HCT116 (cell line): ENCODE measurements around the gene CENPX. TPM values are rescaled to one million over a fixed set of nuclear protein-coding genes. Genes with fewer than 3 reads are reported as not detected.

Experiments
- ATAC-seq: fragments of 200-7000 bp; cut with Tn5 transposase; 2 replicates; pipeline ENCODE4 v1.9.1; 2020; ENCODE audit warnings: mild to moderate bottlenecking, moderate library complexity
- BruUV-seq: library from RNA; stranded (reverse); fragments of 400-500 nt; replicated peaks from 2 replicates; lab custom pipeline; 2021; lab: Mats Ljungman, UMichigan
- CTCF ChIA-PET: fragments of 300-600 bp; sonication (Branson Sonifier 250); formaldehyde crosslinking; loops from one replicate; lab custom pipeline; 2021; ENCODE audit warnings: antibody characterized with exemption; lab: Charles Lee
- POLR2A ChIA-PET: fragments of 300-600, 350-600 bp; sonication (Branson Sonifier 250); formaldehyde crosslinking; loops from one replicate; lab custom pipeline; 2021; ENCODE audit warnings: antibody characterized with exemption; lab: Charles Lee
- RAD21 ChIA-PET, 2 experiments: fragments of 300-600 bp; sonication (Branson Sonifier 250); formaldehyde crosslinking; loops; one replicate each; lab custom pipeline; 2023; ENCODE audit warnings: low total read pairs in 2 of 2; ENCODE audit not compliant: uncharacterized antibody in 2 of 2, unreplicated experiment in 2 of 2, low non-redundant PET in 1 of 2; lab: Charles Lee
- DNase-seq: peaks from one replicate; pipeline ENCODE4 v3.0.0-alpha.2; 2010; ENCODE audit warnings: low read depth, low spot score
- H2AFZ ChIP-seq: fragments of 200-600 bp; shearing (Covaris generic), sonication (generic); 2 replicates; pipeline ENCODE4 v1.6.1; 2017; ENCODE audit warnings: low read depth, mixed run types, mixed read lengths, antibody characterized with exemption, low read length; ENCODE audit not compliant: poor library complexity, severe bottlenecking
- H3K27ac ChIP-seq: 2 replicates; pipeline ENCODE4 v1.5.1; 2012; ENCODE audit warnings: low read depth, low read length
- H3K27me3 ChIP-seq: fragments of 200-600 bp; sonication (generic); 2 replicates; pipeline ENCODE4 v1.6.1; 2016; ENCODE audit warnings: mixed run types, low read length, mixed read lengths; ENCODE audit not compliant: insufficient read depth
- H3K36me3 ChIP-seq, 2 experiments: fragments of 200-500 bp in 1 of 2; fragments of 200-600 bp in 1 of 2; sonication (Bioruptor generic) in 1 of 2; sonication (generic) in 1 of 2; 2 replicates each; pipeline versions ENCODE4 v1.5.1 to v1.6.1; 2014 to 2016; ENCODE audit warnings: low read length in 2 of 2, inconsistent platforms in 1 of 2, mixed read lengths in 1 of 2, mixed run types in 1 of 2; ENCODE audit not compliant: insufficient read depth in 2 of 2, control insufficient read depth in 1 of 2
- H3K4me1 ChIP-seq, 2 experiments: fragments of 200-600 bp in 1 of 2; sonication (generic) in 1 of 2; 2 replicates each; pipeline versions ENCODE4 v1.5.1 to v1.6.1; 2012 to 2017; ENCODE audit warnings: low read length in 2 of 2, inconsistent platforms in 1 of 2, mild to moderate bottlenecking in 1 of 2, mixed read lengths in 1 of 2, mixed run types in 1 of 2, moderate library complexity in 1 of 2; ENCODE audit not compliant: insufficient read depth in 2 of 2, control insufficient read depth in 1 of 2
- H3K4me2 ChIP-seq: fragments of 200-600 bp; sonication (generic); 2 replicates; pipeline ENCODE4 v1.6.1; 2017; ENCODE audit warnings: mixed run types, low read length, mixed read lengths
- H3K4me3 ChIP-seq, 2 experiments: fragments of 200-600 bp in 1 of 2; sonication (generic) in 1 of 2; replicated peaks in 1 of 2; 2 replicates each; pipeline ENCODE4 v1.5.1; 2011 to 2016; ENCODE audit warnings: low read length in 2 of 2, control low read depth in 1 of 2, low read depth in 1 of 2, mild to moderate bottlenecking in 1 of 2, mixed read lengths in 1 of 2, mixed run types in 1 of 2
- H3K79me2 ChIP-seq: fragments of 200-600 bp; sonication (generic); 2 replicates; pipeline ENCODE4 v1.6.1; 2017; ENCODE audit warnings: mild to moderate bottlenecking, mixed run types, low read length, moderate library complexity, mixed read lengths; ENCODE audit not compliant: insufficient read depth
- H3K9ac ChIP-seq: fragments of 200-600 bp; sonication (generic); 2 replicates; pipeline ENCODE4 v1.6.1; 2016; ENCODE audit warnings: low read length, mixed read lengths
- H3K9me2 ChIP-seq: fragments of 200-600 bp; sonication (generic), shearing (Covaris generic); 2 replicates; pipeline ENCODE4 v1.6.1; 2017; ENCODE audit warnings: mixed run types, mild to moderate bottlenecking, moderate library complexity; ENCODE audit not compliant: insufficient read depth
- H3K9me3 ChIP-seq, 2 experiments: fragments of 200-500 bp in 1 of 2; fragments of 200-600 bp in 1 of 2; sonication (Bioruptor generic) in 1 of 2; sonication (generic) in 1 of 2; 2 replicates each; pipeline ENCODE4 v1.6.1; 2014 to 2017; ENCODE audit warnings: low read length in 2 of 2, mixed read lengths in 2 of 2, inconsistent platforms in 1 of 2, low read depth in 1 of 2, mild to moderate bottlenecking in 1 of 2, mixed run types in 1 of 2, moderate library complexity in 1 of 2; ENCODE audit not compliant: control insufficient read depth in 1 of 2, insufficient read depth in 1 of 2
- H4K20me1 ChIP-seq: fragments of 200-600 bp; sonication (generic), shearing (Covaris generic); 2 replicates; pipeline ENCODE4 v1.6.1; 2017; ENCODE audit warnings: mixed run types, mild to moderate bottlenecking, moderate library complexity; ENCODE audit not compliant: insufficient read depth
- CBX3 ChIP-seq: IDR thresholded peaks from 2 replicates; pipeline ENCODE4 v1.6.1; 2012; ENCODE audit warnings: low read depth
- CEBPB ChIP-seq: IDR thresholded peaks from 2 replicates; pipeline ENCODE4 v1.6.1; 2012; ENCODE audit warnings: low read depth
- CTCF ChIP-seq, 3 experiments: fragments of 200-600 bp in 1 of 3; sonication (generic) in 1 of 3; IDR thresholded peaks in 2 of 3; conservative IDR thresholded peaks in 1 of 3; 2 replicates each; pipeline ENCODE4 v1.5.1; 2012 to 2017; ENCODE audit warnings: low read depth in 2 of 3, low read length in 2 of 3, antibody characterized with exemption in 1 of 3, borderline replicate concordance in 1 of 3, control low read depth in 1 of 3, mild to moderate bottlenecking in 1 of 3, mixed read lengths in 1 of 3, mixed run types in 1 of 3, moderate library complexity in 1 of 3; ENCODE audit not compliant: insufficient read depth in 1 of 3
- EGR1 ChIP-seq: IDR thresholded peaks from 2 replicates; pipeline ENCODE4 v1.6.1; 2012; ENCODE audit warnings: low read depth
- ELF1 ChIP-seq: IDR thresholded peaks from 2 replicates; pipeline ENCODE4 v1.6.1; 2012; ENCODE audit warnings: low read depth, borderline replicate concordance
- EZH2 ChIP-seq: fragments of 200-600 bp; sonication (generic); IDR thresholded peaks from 2 replicates; pipeline ENCODE4 v1.6.1; 2017; ENCODE audit warnings: antibody characterized with exemption, mixed run types
- FOSL1 ChIP-seq: IDR thresholded peaks from 2 replicates; pipeline ENCODE4 v1.6.1; 2012; ENCODE audit warnings: low read depth
- POLR2A ChIP-seq: IDR thresholded peaks from 2 replicates; pipeline ENCODE4 v1.7.0; 2011; ENCODE audit warnings: borderline replicate concordance; ENCODE audit not compliant: insufficient read depth, insufficient read length; ENCODE audit errors: extremely low read depth
- POLR2AphosphoS5 ChIP-seq: IDR thresholded peaks from 2 replicates; pipeline ENCODE4 v1.6.1; 2011; ENCODE audit warnings: mild to moderate bottlenecking, low read depth, low read length, moderate library complexity
- RAD21 ChIP-seq: IDR thresholded peaks from 2 replicates; pipeline ENCODE4 v1.6.1; 2012; ENCODE audit warnings: low read depth, mild to moderate bottlenecking
- REST ChIP-seq: IDR thresholded peaks from 2 replicates; pipeline ENCODE4 v1.6.1; 2012; ENCODE audit warnings: low read depth
- SIN3A ChIP-seq: IDR thresholded peaks from 2 replicates; pipeline ENCODE4 v1.6.1; 2012; ENCODE audit warnings: low read depth
- SP1 ChIP-seq: IDR thresholded peaks from 2 replicates; pipeline ENCODE4 v1.6.1; 2012; ENCODE audit warnings: low read depth
- SRF ChIP-seq: IDR thresholded peaks from 2 replicates; pipeline ENCODE4 v1.6.1; 2012; ENCODE audit warnings: low read depth
- ZFX ChIP-seq: fragments of 450-650 bp; IDR thresholded peaks from 2 replicates; pipeline ENCODE4 v1.6.1; 2017
- ZNF274 ChIP-seq: fragments of 200-500 bp; sonication (Bioruptor generic); IDR thresholded peaks from 2 replicates; pipeline ENCODE4 v1.6.1; 2014; ENCODE audit warnings: mild to moderate bottlenecking, low read depth, low read length, inconsistent platforms
- intact Hi-C: fragments of 100-400 bp; cut with micrococcal nuclease; formaldehyde crosslinking; loops from 2 replicates; pipeline ENCODE4 v1.10.0; 2022
- total RNA-seq: library from RNA; stranded (reverse); gene quantifications from one replicate; pipeline ENCODE4 v1.2.1, GENCODE V29; 2021; ENCODE audit not compliant: unreplicated experiment
- TF ChIP-seq, protein P1 (sequence below): IDR thresholded peaks from 2 replicates; pipeline ENCODE4 v1.6.1; 2012
- TF ChIP-seq, protein P2 (sequence below): IDR thresholded peaks from 2 replicates; pipeline ENCODE4 v1.6.1; 2011; ENCODE audit warnings: mild to moderate bottlenecking, low read length, moderate library complexity; ENCODE audit not compliant: insufficient replicate concordance; ENCODE audit errors: extremely low read depth

Gene CENPX
- total RNA-seq, 1 experiment from 2014 or later = 184 TPM

DNA sequence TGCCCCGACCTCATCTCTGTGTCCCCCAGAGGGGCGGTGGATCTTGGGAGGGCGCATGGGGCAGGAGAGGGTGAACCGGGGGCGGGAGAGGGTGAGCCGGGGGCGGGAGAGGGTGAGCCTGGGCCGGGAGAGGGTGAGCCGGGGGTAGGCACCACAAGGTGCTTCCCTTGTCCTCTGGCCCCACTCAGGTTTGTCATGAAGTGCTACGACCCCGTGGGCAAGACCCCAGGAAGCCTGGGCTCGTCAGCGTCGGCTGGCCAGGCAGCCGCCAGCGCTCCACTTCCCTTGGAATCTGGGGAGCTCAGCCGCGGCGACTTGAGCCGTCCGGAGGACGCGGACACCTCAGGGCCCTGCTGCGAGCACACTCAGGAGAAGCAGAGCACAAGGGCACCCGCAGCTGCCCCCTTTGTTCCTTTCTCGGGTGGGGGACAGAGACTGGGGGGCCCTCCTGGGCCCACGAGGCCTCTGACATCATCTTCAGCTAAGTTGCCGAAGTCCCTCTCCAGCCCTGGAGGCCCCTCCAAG lies 26.4 kb downstream of the CENPX start:
- H3K27ac ChIP-seq = no peak overlapping the region; the same call in 1 of the 2 replicates
- ATAC-seq (no peak), DNase-seq (no peak)
- ChIA-PET CTCF (interaction anchor here (1.0 kb wide), 1 partner anchor 37 kb away, joined by 3 read pairs; no protein-coding TSS in a partner anchor), RAD21 (no interaction called here), POLR2A (no interaction called here)
- no peak overlapping the region for H3K4me2 ChIP-seq
- H3K4me1 ChIP-seq = peaks cover 18 to 24% of the 10 kb centered on the region in 2 experiments; a peak in 3 of 4 replicates
- intact Hi-C loops = no loop called here
- TF ChIP-seq CBX3 (no peak), EGR1 (no peak), ELF1 (no peak), ZFX (no peak), RAD21 (no peak), FOSL1 (no peak), SP1 (no peak), REST (no peak), SRF (no peak), ZNF274 (no peak), CTCF (IDR thresholded peaks at IDR 0.05 in 2 of 3, conservative IDR thresholded peaks at IDR 0.05 in 1 of 3; ENCODE audit: borderline replicate concordance in 1 of 3, insufficient read depth in 1 of 3, low read depth in 2 of 3, low read length in 2 of 3) (no peak), POLR2AphosphoS5 (no peak), SIN3A (no peak), EZH2 (no peak), CEBPB (no peak), POLR2A (no peak)
- TF ChIP-seq, protein P1, sequence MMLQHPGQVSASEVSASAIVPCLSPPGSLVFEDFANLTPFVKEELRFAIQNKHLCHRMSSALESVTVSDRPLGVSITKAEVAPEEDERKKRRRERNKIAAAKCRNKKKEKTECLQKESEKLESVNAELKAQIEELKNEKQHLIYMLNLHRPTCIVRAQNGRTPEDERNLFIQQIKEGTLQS = no peak
- TF ChIP-seq, protein P2, sequence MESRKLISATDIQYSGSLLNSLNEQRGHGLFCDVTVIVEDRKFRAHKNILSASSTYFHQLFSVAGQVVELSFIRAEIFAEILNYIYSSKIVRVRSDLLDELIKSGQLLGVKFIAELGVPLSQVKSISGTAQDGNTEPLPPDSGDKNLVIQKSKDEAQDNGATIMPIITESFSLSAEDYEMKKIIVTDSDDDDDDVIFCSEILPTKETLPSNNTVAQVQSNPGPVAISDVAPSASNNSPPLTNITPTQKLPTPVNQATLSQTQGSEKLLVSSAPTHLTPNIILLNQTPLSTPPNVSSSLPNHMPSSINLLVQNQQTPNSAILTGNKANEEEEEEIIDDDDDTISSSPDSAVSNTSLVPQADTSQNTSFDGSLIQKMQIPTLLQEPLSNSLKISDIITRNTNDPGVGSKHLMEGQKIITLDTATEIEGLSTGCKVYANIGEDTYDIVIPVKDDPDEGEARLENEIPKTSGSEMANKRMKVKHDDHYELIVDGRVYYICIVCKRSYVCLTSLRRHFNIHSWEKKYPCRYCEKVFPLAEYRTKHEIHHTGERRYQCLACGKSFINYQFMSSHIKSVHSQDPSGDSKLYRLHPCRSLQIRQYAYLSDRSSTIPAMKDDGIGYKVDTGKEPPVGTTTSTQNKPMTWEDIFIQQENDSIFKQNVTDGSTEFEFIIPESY = no peak
- no peaks in the 10 kb centered on the region for H3K9me2 ChIP-seq
- no peaks in the 10 kb centered on the region for H3K9me3 ChIP-seq
- H3K36me3 ChIP-seq = no peaks in the 10 kb centered on the region; a peak in 1 of 4 replicates
- no peaks in the 10 kb centered on the region for H3K79me2 ChIP-seq
- no peak overlapping the region for H3K4me3 ChIP-seq
- H3K9ac ChIP-seq = no peak overlapping the region
- no peaks in the 10 kb centered on the region for H4K20me1 ChIP-seq
- no peak overlapping the region for H2AFZ ChIP-seq
- BruUV-seq = no TSS peak
- no peaks in the 10 kb centered on the region for H3K27me3 ChIP-seq
